GM23338 (cell line): ENCODE results near the gene TMEM44. TPM values are rescaled to one million over a fixed set of nuclear protein-coding genes. Genes with fewer than 3 reads are reported as not detected.

Experiments
- ATAC-seq: fragments of 200-7000 bp; cut with Tn5 transposase; 3 replicates; pipeline ENCODE4 v1.9.1; 2020
- DNase-seq: peaks from one replicate; pipeline ENCODE4 v3.0.0-alpha.2; 2015; ENCODE audit warnings: low spot score
- H2AFZ ChIP-seq: fragments of 200-600 bp; sonication (generic); 2 replicates; pipeline ENCODE4 v1.8.0; 2016; ENCODE audit warnings: antibody characterized with exemption, mild to moderate bottlenecking, moderate library complexity
- H3F3A ChIP-seq: fragments of 200-600 bp; sonication (generic); replicated peaks from 2 replicates; pipeline ENCODE4 v1.8.0; 2017; ENCODE audit warnings: antibody characterized with exemption, mixed run types, low read depth
- H3K27ac ChIP-seq: fragments of 200-600 bp; sonication (generic); 2 replicates; pipeline ENCODE4 v1.6.1; 2016; ENCODE audit warnings: low read depth
- H3K27me3 ChIP-seq: fragments of 200-600 bp; sonication (generic); 2 replicates; pipeline ENCODE4 v1.8.0; 2016; ENCODE audit warnings: mild to moderate bottlenecking, mixed run types, moderate library complexity; ENCODE audit not compliant: insufficient read depth
- H3K36me3 ChIP-seq: fragments of 200-600 bp; sonication (generic); 2 replicates; pipeline ENCODE4 v1.8.0; 2016; ENCODE audit warnings: mild to moderate bottlenecking; ENCODE audit not compliant: insufficient read depth
- H3K4me1 ChIP-seq: fragments of 200-600 bp; sonication (generic); 2 replicates; pipeline ENCODE4 v1.8.0; 2016; ENCODE audit warnings: mild to moderate bottlenecking, moderate library complexity; ENCODE audit not compliant: insufficient read depth
- H3K4me2 ChIP-seq: fragments of 200-600 bp; sonication (generic); 2 replicates; pipeline ENCODE4 v1.7.1; 2017; ENCODE audit warnings: mixed run types
- H3K4me3 ChIP-seq: fragments of 200-600 bp; sonication (generic); 2 replicates; pipeline ENCODE4 v1.6.1; 2016; ENCODE audit warnings: mixed run types
- H3K79me2 ChIP-seq: fragments of 200-600 bp; sonication (generic); replicated peaks from 2 replicates; pipeline ENCODE4 v1.8.0; 2017; ENCODE audit warnings: mild to moderate bottlenecking; ENCODE audit not compliant: insufficient read depth
- H3K9me2 ChIP-seq: fragments of 200-600 bp; sonication (generic); 2 replicates; pipeline ENCODE4 v1.8.0; 2017; ENCODE audit not compliant: insufficient read depth
- H4K20me1 ChIP-seq: fragments of 200-600 bp; sonication (generic); replicated peaks from 2 replicates; pipeline ENCODE4 v1.8.0; 2017; ENCODE audit warnings: mild to moderate bottlenecking; ENCODE audit not compliant: insufficient read depth
- H3K27ac Mint-ChIP-seq: 2 replicates; pipeline ENCODE4 v1.8.0; 2020; ENCODE audit warnings: inconsistent platforms, mild to moderate bottlenecking, moderate library complexity, mixed read lengths
- H3K27me3 Mint-ChIP-seq: 3 replicates; pipeline ENCODE4 v1.8.0; 2022; ENCODE audit warnings: low read depth, mild to moderate bottlenecking, moderate library complexity, mixed read lengths, inconsistent platforms; ENCODE audit not compliant: insufficient read depth, poor library complexity
- H3K36me3 Mint-ChIP-seq: 3 replicates; pipeline ENCODE4 v1.8.0; 2021; ENCODE audit warnings: low read depth, mild to moderate bottlenecking, inconsistent platforms, moderate library complexity, mixed read lengths
- H3K4me1 Mint-ChIP-seq: 3 replicates; pipeline ENCODE4 v1.8.0; 2020; ENCODE audit warnings: mild to moderate bottlenecking, inconsistent platforms, mixed read lengths
- H3K4me3 Mint-ChIP-seq: 3 replicates; pipeline ENCODE4 v1.8.0; 2021; ENCODE audit warnings: moderate library complexity, mild to moderate bottlenecking, inconsistent platforms, mixed read lengths
- H3K9me3 Mint-ChIP-seq: 3 replicates; pipeline ENCODE4 v1.8.0; 2020; ENCODE audit warnings: moderate library complexity, mild to moderate bottlenecking, inconsistent platforms, mixed read lengths
- CTCF ChIP-seq, 2 experiments: fragments of 200-600 bp in 1 of 2; sonication (generic) in 1 of 2; conservative IDR thresholded peaks; 2 replicates each; pipeline versions ENCODE4 v1.5.1 to v1.6.1; 2016 to 2017; ENCODE audit warnings: antibody characterized with exemption in 2 of 2, low read depth in 2 of 2, mild to moderate bottlenecking in 2 of 2, moderate library complexity in 1 of 2
- EZH2 ChIP-seq: fragments of 200-600 bp; sonication (generic); IDR thresholded peaks from one replicate; pipeline ENCODE4 v1.8.0; 2017; ENCODE audit warnings: antibody characterized with exemption, mild to moderate bottlenecking, low read depth; ENCODE audit not compliant: unreplicated experiment
- EZH2phosphoT487 ChIP-seq: fragments of 200-600 bp; sonication (generic); IDR thresholded peaks from one replicate; pipeline ENCODE4 v1.8.1; 2018; ENCODE audit warnings: antibody characterized with exemption; ENCODE audit not compliant: unreplicated experiment
- POLR2AphosphoS5 ChIP-seq: IDR thresholded peaks from 2 replicates; pipeline ENCODE4 v1.6.1; 2016; ENCODE audit warnings: antibody characterized with exemption, low read depth
- REST ChIP-seq: IDR thresholded peaks from one replicate; pipeline ENCODE4 v1.6.1; 2018; ENCODE audit warnings: antibody characterized with exemption; ENCODE audit not compliant: unreplicated experiment
- STAT1 ChIP-seq: IDR thresholded peaks from one replicate; pipeline ENCODE4 v1.6.1; 2016; ENCODE audit warnings: antibody characterized with exemption; ENCODE audit not compliant: unreplicated experiment
- polyA plus RNA-seq: library from polyadenylated mRNA; unstranded; fragments of >200 nt; fragmentation: Nextera tagmentation; extraction: Ambion mirVana; gene quantifications from 2 replicates; pipeline ENCODE4 v1.2.1, GENCODE V29; 2016
- total RNA-seq: library from RNA; depleted of rRNA; stranded (reverse); fragments of >200 nt; shearing (Covaris generic); gene quantifications from 2 replicates; pipeline ENCODE4 v1.2.3, GENCODE V29; 2014
- TF ChIP-seq, protein P1 (sequence below): fragments of 250-450 bp; sonication (Bioruptor Pico); IDR thresholded peaks from 2 replicates; pipeline ENCODE4 v1.5.0; 2020; ENCODE audit warnings: mild to moderate bottlenecking, moderate library complexity

The TMEM44 gene
- total and polyA plus RNA-seq, 2 experiments from 2014 or later = 10.0 to 10.5 TPM

- Histone ChIP-seq H3F3A (no peaks in the 10 kb centered on the region), H3K27me3 (no peaks in the 10 kb centered on the region), H3K4me2 (no peak overlapping the region), H3K4me1 (peaks cover 8% of the 10 kb centered on the region; the same call in 1 of the 2 replicates), H3K27ac (no peak overlapping the region), H3K36me3 (no peaks in the 10 kb centered on the region), H4K20me1 (no peaks in the 10 kb centered on the region), H3K9me2 (no peaks in the 10 kb centered on the region), H3K79me2 (peaks cover 10% of the 10 kb centered on the region; the same call in 1 of the 2 replicates), H2AFZ (no peak overlapping the region), H3K4me3 (no peak overlapping the region)
- peaks cover 5% of the 10 kb centered on the region for H3K4me1 Mint-ChIP-seq
- H3K27ac Mint-ChIP-seq = no peak overlapping the region
- H3K4me3 Mint-ChIP-seq = peak overlapping the region; percentile 98
- TF ChIP-seq POLR2AphosphoS5 (no peak), CTCF (conservative IDR thresholded peaks at IDR 0.05; ENCODE audit: low read depth in 2 of 2) (peak in 1 of 2 experiments; percentile 33; a peak in 2 of 4 replicates)
- H3K36me3 Mint-ChIP-seq = no peaks in the 10 kb centered on the region; the same call in 2 of the 3 replicates
- no peaks in the 10 kb centered on the region for H3K9me3 Mint-ChIP-seq
- DNase-seq (peak; percentile 39), ATAC-seq (peak; percentile 61)
- H3K27me3 Mint-ChIP-seq = peaks cover 7% of the 10 kb centered on the region
These were observed 50.9 kb downstream of the TMEM44 start for GRCh38 chr3:194582196-194582905.

- H3K79me2 ChIP-seq = peaks cover 2% of the 10 kb centered on the region; the same call in 1 of the 2 replicates
- peaks cover 5% of the 10 kb centered on the region for H3K27me3 Mint-ChIP-seq
- no peak for ATAC-seq
- H3K27ac Mint-ChIP-seq = no peak overlapping the region
- no peak overlapping the region for H3K4me3 Mint-ChIP-seq
- H3K9me3 Mint-ChIP-seq = no peaks in the 10 kb centered on the region
- H3F3A ChIP-seq = no peaks in the 10 kb centered on the region
- no peaks in the 10 kb centered on the region for H3K36me3 Mint-ChIP-seq
- H2AFZ ChIP-seq = no peak overlapping the region
- H3K4me1 Mint-ChIP-seq = peaks cover 7% of the 10 kb centered on the region; the same call in 1 of the 3 replicates
- no peaks in the 10 kb centered on the region for H3K4me1 ChIP-seq
- no peaks in the 10 kb centered on the region for H3K9me2 ChIP-seq
- no peak overlapping the region for H3K4me2 ChIP-seq
- no peak overlapping the region for H3K27ac ChIP-seq
- no peaks in the 10 kb centered on the region for H3K27me3 ChIP-seq
- H3K36me3 ChIP-seq = no peaks in the 10 kb centered on the region
- H3K4me3 ChIP-seq = no peak overlapping the region
- DNase-seq = no peak
- no peaks in the 10 kb centered on the region for H4K20me1 ChIP-seq
- no peak for TF ChIP-seq STAT1
- no peak for TF ChIP-seq EZH2
- no peak for TF ChIP-seq REST
- TF ChIP-seq, protein P1, sequence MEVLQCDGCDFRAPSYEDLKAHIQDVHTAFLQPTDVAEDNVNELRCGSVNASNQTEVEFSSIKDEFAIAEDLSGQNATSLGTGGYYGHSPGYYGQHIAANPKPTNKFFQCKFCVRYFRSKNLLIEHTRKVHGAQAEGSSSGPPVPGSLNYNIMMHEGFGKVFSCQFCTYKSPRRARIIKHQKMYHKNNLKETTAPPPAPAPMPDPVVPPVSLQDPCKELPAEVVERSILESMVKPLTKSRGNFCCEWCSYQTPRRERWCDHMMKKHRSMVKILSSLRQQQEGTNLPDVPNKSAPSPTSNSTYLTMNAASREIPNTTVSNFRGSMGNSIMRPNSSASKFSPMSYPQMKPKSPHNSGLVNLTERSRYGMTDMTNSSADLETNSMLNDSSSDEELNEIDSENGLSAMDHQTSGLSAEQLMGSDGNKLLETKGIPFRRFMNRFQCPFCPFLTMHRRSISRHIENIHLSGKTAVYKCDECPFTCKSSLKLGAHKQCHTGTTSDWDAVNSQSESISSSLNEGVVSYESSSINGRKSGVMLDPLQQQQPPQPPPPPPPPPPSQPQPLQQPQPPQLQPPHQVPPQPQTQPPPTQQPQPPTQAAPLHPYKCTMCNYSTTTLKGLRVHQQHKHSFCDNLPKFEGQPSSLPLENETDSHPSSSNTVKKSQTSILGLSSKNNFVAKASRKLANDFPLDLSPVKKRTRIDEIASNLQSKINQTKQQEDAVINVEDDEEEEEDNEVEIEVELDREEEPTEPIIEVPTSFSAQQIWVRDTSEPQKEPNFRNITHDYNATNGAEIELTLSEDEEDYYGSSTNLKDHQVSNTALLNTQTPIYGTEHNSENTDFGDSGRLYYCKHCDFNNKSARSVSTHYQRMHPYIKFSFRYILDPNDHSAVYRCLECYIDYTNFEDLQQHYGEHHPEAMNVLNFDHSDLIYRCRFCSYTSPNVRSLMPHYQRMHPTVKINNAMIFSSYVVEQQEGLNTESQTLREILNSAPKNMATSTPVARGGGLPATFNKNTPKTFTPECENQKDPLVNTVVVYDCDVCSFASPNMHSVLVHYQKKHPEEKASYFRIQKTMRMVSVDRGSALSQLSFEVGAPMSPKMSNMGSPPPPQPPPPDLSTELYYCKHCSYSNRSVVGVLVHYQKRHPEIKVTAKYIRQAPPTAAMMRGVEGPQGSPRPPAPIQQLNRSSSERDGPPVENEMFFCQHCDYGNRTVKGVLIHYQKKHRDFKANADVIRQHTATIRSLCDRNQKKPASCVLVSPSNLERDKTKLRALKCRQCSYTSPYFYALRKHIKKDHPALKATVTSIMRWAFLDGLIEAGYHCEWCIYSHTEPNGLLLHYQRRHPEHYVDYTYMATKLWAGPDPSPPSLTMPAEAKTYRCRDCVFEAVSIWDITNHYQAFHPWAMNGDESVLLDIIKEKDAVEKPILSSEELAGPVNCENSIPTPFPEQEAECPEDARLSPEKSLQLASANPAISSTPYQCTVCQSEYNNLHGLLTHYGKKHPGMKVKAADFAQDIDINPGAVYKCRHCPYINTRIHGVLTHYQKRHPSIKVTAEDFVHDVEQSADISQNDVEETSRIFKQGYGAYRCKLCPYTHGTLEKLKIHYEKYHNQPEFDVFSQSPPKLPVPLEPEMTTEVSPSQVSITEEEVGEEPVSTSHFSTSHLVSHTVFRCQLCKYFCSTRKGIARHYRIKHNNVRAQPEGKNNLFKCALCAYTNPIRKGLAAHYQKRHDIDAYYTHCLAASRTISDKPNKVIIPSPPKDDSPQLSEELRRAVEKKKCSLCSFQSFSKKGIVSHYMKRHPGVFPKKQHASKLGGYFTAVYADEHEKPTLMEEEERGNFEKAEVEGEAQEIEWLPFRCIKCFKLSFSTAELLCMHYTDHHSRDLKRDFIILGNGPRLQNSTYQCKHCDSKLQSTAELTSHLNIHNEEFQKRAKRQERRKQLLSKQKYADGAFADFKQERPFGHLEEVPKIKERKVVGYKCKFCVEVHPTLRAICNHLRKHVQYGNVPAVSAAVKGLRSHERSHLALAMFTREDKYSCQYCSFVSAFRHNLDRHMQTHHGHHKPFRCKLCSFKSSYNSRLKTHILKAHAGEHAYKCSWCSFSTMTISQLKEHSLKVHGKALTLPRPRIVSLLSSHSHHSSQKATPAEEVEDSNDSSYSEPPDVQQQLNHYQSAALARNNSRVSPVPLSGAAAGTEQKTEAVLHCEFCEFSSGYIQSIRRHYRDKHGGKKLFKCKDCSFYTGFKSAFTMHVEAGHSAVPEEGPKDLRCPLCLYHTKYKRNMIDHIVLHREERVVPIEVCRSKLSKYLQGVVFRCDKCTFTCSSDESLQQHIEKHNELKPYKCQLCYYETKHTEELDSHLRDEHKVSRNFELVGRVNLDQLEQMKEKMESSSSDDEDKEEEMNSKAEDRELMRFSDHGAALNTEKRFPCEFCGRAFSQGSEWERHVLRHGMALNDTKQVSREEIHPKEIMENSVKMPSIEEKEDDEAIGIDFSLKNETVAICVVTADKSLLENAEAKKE = no peak
- no peak for TF ChIP-seq EZH2phosphoT487
These were observed 54.1 kb downstream of the TMEM44 start for GRCh38 chr3:194579091-194579606.
